Hepatocyte (in vitro differentiated cells): Measurements from ENCODE around the gene KIF13A. TPM values are rescaled to one million over a fixed set of nuclear protein-coding genes. Genes with fewer than 3 reads are reported as not detected.
"Not testable (repeated sequence)": the region's sequence is repeated elsewhere in the genome, so short reads cannot be mapped to it uniquely, and the experiment has no call there.

Source experiments
- DNase-seq: peaks from one replicate; pipeline ENCODE4 v3.0.0-alpha.2; 2016; ENCODE audit warnings: low spot score
- H2AFZ ChIP-seq: fragments of 200-600 bp; sonication (generic); 2 replicates; pipeline ENCODE4 v1.6.0; 2016; ENCODE audit warnings: antibody characterized with exemption, mild to moderate bottlenecking
- H3K27ac ChIP-seq: fragments of 200-600 bp; sonication (generic); 2 replicates; pipeline ENCODE4 v1.5.1; 2016; ENCODE audit warnings: mild to moderate bottlenecking
- H3K27me3 ChIP-seq: fragments of 200-600 bp; sonication (generic); 2 replicates; pipeline ENCODE4 v1.6.1; 2016
- H3K36me3 ChIP-seq: fragments of 200-600 bp; sonication (generic); replicated peaks from 2 replicates; pipeline ENCODE4 v1.5.1; 2016; ENCODE audit warnings: low read depth; ENCODE audit not compliant: insufficient read depth
- H3K4me1 ChIP-seq: fragments of 200-600 bp; sonication (generic); 2 replicates; pipeline ENCODE4 v1.5.1; 2016; ENCODE audit warnings: mild to moderate bottlenecking, moderate library complexity; ENCODE audit not compliant: insufficient read depth
- H3K4me2 ChIP-seq: fragments of 200-600 bp; sonication (generic); 2 replicates; pipeline ENCODE4 v1.6.0; 2016
- H3K4me3 ChIP-seq: fragments of 200-600 bp; sonication (generic); 2 replicates; pipeline ENCODE4 v1.5.1; 2016; ENCODE audit warnings: mild to moderate bottlenecking
- H3K79me2 ChIP-seq: fragments of 200-600 bp; sonication (generic); 2 replicates; pipeline ENCODE4 v1.6.0; 2017; ENCODE audit warnings: mild to moderate bottlenecking
- H3K9me2 ChIP-seq: fragments of 200-600 bp; sonication (generic); replicated peaks from 2 replicates; pipeline ENCODE4 v1.6.0; 2017; ENCODE audit warnings: mild to moderate bottlenecking; ENCODE audit not compliant: insufficient read depth
- H3K9me3 ChIP-seq: fragments of 200-600 bp; sonication (generic); 2 replicates; pipeline ENCODE4 v1.5.1; 2016; ENCODE audit warnings: low read depth, mild to moderate bottlenecking
- H4K20me1 ChIP-seq: fragments of 200-600 bp; sonication (generic); 2 replicates; pipeline ENCODE4 v1.6.0; 2016; ENCODE audit warnings: mild to moderate bottlenecking; ENCODE audit not compliant: insufficient read depth, poor library complexity, severe bottlenecking
- EZH2 ChIP-seq: fragments of 200-600 bp; sonication (generic); IDR thresholded peaks from 2 replicates; pipeline ENCODE4 v1.6.1; 2016; ENCODE audit warnings: antibody characterized with exemption, mild to moderate bottlenecking, borderline replicate concordance
- EZH2phosphoT487 ChIP-seq: fragments of 200-600 bp; sonication (generic); IDR thresholded peaks from one replicate; pipeline ENCODE4 v1.6.1; 2018; ENCODE audit warnings: antibody characterized with exemption, mild to moderate bottlenecking, low read depth, moderate library complexity; ENCODE audit not compliant: unreplicated experiment, severe bottlenecking
- WGBS: methylation state at CpG from one replicate; pipeline ENCODE4 v1.1.6; 2016; ENCODE audit warnings: low lambda C conversion rate; ENCODE audit errors: missing lambda C conversion rate; 5-methylcytosine and 5-hydroxymethylcytosine counted together
- polyA plus RNA-seq: library from polyadenylated mRNA; unstranded; fragments of >200 nt; fragmentation: Nextera tagmentation; extraction: Ambion mirVana; gene quantifications from 2 replicates; pipeline ENCODE4 v1.2.1, GENCODE V29; 2016
- total RNA-seq: library from RNA; depleted of rRNA; stranded (reverse); fragments of >200 nt; gene quantifications from 2 replicates; pipeline ENCODE4 v1.2.3, GENCODE V29; 2014
- TF ChIP-seq, protein P1 (sequence below): fragments of 200-600 bp; sonication (generic); IDR thresholded peaks from 2 replicates; pipeline ENCODE4 v1.5.1; 2016; ENCODE audit warnings: antibody characterized with exemption, mild to moderate bottlenecking; ENCODE audit not compliant: poor library complexity

KIF13A gene
- total and polyA plus RNA-seq, 2 experiments from 2014 or later = 13.0 to 27.9 TPM

DNA sequence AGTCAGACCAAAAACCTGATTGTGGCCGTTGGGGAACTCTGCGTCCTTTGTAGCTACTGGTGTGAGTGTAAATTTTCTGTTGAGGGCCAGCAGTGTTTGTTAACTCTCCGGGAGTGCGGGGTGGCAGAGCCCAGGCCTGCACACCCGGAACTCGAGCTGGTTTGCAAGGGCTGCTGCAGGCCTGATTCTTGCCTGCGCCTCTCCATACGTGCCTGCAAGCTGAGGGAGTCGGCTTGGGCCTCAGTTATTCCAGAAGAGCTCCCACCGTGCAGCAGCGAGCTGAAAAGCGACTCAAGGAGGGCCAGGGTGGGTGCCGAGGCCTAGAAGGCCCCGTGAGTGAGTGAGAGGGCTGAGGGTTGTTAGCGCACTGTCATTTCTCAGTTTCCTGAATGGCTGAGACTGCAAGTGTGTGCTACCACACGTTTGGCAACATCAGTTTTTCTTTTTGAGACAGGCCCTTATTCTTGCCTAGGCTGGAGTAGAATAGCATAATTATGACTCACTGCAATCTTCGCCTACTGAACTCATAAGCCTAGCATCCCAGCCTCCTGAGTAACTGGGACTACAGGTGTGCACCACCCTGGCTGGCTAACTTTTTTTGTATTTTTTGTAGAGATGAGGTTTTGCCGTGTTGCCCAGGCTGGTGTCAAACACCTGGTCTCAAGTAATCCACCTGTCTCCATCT lies 33.9 kb upstream of the KIF13A start:
- DNase-seq = no peak
- no peaks in the 10 kb centered on the region for H3K79me2 ChIP-seq
- peak overlapping the region; percentile 20 for H2AFZ ChIP-seq
- 79% methylated on average over 18 of the region's 18 CpGs for WGBS
- H3K36me3 ChIP-seq = no peaks in the 10 kb centered on the region
- H3K9me2 ChIP-seq = no peaks in the 10 kb centered on the region
- H3K4me3 ChIP-seq = no peak overlapping the region
- no peaks in the 10 kb centered on the region for H3K27me3 ChIP-seq
- TF ChIP-seq EZH2 (no peak), EZH2phosphoT487 (no peak)
- TF ChIP-seq, protein P1, sequence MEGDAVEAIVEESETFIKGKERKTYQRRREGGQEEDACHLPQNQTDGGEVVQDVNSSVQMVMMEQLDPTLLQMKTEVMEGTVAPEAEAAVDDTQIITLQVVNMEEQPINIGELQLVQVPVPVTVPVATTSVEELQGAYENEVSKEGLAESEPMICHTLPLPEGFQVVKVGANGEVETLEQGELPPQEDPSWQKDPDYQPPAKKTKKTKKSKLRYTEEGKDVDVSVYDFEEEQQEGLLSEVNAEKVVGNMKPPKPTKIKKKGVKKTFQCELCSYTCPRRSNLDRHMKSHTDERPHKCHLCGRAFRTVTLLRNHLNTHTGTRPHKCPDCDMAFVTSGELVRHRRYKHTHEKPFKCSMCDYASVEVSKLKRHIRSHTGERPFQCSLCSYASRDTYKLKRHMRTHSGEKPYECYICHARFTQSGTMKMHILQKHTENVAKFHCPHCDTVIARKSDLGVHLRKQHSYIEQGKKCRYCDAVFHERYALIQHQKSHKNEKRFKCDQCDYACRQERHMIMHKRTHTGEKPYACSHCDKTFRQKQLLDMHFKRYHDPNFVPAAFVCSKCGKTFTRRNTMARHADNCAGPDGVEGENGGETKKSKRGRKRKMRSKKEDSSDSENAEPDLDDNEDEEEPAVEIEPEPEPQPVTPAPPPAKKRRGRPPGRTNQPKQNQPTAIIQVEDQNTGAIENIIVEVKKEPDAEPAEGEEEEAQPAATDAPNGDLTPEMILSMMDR = no peak
- H3K4me1 ChIP-seq = peaks cover 6% of the 10 kb centered on the region
- H3K4me2 ChIP-seq = no peak overlapping the region
- H3K9me3 ChIP-seq = no peaks in the 10 kb centered on the region
- no peaks in the 10 kb centered on the region for H4K20me1 ChIP-seq
- H3K27ac ChIP-seq = no peak overlapping the region

DNA sequence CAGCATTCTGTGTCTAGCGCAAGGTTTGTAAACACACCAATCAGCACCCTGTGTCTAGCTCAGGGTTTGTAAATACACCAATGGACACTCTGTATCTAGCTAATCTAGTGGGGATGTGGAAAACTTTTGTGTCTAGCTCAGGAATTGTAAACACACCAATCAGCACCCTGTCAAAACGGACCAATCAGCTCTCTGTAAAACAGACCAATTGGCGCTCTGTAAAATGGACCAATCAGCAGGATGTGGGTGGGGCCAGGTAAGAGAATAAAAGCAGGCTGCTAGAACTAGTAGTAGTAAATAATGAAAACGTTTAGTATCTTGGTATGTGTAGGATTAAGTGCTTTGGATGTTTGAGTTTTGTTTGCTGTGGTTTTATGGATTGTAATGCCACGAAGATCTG lies 33.1 kb upstream of the KIF13A start:
- not testable (repeated sequence) for DNase-seq, H3K4me2 ChIP-seq, H3K36me3 ChIP-seq, H3K27ac ChIP-seq, H3K9me2 ChIP-seq, H3K4me3 ChIP-seq, H3K27me3 ChIP-seq, H3K9me3 ChIP-seq, H3K4me1 ChIP-seq, H4K20me1 ChIP-seq, H3K79me2 ChIP-seq
- H2AFZ ChIP-seq = peak overlapping the region; percentile 20
- WGBS = 82% methylated on average over 5 of the region's 5 CpGs

DNA sequence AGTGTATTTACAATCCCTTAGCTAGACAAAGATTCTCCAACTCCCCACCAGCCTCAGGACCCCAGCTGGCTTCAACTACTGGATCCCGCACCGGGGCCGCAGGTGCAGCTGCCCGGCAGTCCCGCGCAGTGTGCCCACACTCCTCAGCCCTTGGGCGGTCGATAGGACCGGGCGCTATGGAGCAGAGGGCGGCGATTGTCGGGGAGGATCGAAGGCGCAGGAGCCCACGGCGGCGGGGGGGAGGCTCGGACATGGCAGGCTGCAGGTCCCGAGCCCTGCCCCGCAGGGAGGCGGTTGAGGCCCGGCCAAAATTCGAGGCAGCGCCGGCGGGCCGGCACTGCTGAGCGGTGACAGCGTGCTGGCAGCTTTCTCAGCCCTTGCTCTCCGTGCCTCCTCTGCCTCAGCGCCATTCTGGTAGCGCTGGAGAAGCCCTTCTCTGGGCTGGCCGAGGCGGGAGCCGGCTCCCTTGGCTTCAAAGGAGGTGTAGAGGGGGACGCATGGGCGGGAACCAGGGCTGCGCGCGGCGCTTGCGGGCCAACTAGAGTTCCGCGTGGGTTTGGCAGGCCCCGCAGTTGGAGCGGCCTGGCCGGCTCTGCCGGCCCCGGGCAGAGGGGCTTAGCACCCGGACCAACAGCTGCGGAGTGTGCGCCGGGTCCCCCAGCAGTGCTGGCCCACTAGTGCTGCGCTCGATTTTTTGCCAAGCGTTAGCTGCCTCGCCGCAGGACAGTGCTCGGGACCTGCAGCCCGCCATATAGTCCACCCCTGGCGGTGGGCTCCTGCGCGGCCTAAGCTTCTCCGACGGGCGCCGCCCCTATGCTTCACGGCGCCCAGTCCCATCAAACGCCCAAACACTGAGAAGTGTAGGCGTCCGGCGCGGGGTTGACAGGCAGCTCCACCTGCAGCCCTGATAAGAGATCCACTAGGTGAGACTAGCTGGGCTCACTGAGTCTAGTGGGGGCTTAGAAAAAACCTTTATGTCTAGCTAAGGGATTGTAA lies 32.4 kb upstream of the KIF13A start:
- H3K79me2 ChIP-seq = no peaks in the 10 kb centered on the region
- DNase-seq = no peak
- no peaks in the 10 kb centered on the region for H3K27me3 ChIP-seq
- no peak overlapping the region for H2AFZ ChIP-seq
- 98% methylated on average over 65 of the region's 75 CpGs for WGBS
- no peaks in the 10 kb centered on the region for H3K36me3 ChIP-seq
- no peaks in the 10 kb centered on the region for H3K9me3 ChIP-seq
- peaks cover 6% of the 10 kb centered on the region for H3K4me1 ChIP-seq
- no peaks in the 10 kb centered on the region for H4K20me1 ChIP-seq
- H3K27ac ChIP-seq = no peak overlapping the region
- no peak overlapping the region for H3K4me3 ChIP-seq
- no peak for TF ChIP-seq EZH2
- TF ChIP-seq, protein P1 = no peak
- no peak for TF ChIP-seq EZH2phosphoT487
- no peaks in the 10 kb centered on the region for H3K9me2 ChIP-seq
- H3K4me2 ChIP-seq = no peak overlapping the region

DNA sequence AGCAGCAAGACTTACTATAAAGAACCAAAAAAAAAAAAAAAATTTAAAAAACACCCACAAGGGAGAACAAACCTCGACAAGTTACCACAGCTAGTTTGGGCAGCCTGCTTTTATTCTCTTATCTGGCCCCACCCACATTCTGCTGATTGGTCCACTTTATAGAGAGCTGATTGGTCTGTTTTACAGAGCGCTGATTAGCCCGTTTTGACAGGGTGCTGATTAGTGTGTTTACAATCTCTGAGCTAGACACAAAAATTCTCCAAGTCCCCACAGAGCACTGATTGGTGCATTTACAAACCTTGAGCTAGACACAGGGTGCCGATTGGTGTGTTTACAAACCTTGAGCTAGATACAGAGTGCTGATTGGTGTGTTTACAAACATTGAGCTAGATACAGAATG lies 31.7 kb upstream of the KIF13A start:
- H3K4me3 ChIP-seq, H2AFZ ChIP-seq, H3K79me2 ChIP-seq, H3K4me2 ChIP-seq, H3K36me3 ChIP-seq, H3K27me3 ChIP-seq, H3K4me1 ChIP-seq, H3K27ac ChIP-seq, DNase-seq, H3K9me3 ChIP-seq, H4K20me1 ChIP-seq, H3K9me2 ChIP-seq: not testable (repeated sequence)
- 81% methylated on average over 4 of the region's 4 CpGs for WGBS
